ENCODE data around the gene VSTM2L. TPM values are rescaled to one million over a fixed set of nuclear protein-coding genes. Genes with fewer than 3 reads are reported as not detected.

Gene VSTM2L
- total RNA-seq, 1 donor from 2014 or later: 0.46 TPM

DNA sequence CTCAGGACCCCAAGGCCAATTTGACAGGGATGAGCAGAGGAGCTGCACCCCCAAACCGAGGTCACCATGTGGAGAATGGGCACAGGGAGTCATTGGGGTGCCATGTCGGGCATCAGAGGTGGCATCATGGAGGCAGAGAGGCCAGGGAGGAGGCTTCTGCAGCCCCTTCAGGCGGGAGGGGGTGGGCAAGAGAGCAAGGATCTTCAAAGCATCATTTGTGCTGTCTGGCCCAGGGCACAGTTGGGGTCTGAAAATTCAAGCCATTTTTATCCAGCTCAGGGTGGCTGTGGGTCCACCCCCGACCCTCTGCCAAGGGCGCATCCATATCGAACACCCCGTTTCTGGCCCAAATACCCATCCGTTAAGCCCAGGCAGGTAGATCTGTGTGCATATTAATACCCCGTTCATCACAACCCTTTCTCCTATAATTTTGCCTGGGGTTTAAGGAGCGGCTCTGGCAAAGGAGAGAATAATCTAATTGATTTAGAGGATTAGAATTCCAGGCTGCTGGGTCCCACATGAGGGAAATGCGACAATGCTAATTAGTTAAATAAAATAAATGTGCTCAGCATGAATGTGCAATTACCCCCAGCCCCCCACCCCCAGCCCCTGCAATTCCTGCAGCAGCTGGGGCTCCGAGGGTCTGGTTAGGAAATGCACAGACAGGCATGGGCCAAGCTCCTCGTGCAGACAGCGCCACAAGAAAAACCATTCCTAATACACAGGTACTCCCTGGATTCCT is 31.9 kb downstream of the VSTM2L start:
- no peak for DNase-seq (ENCODE audit: low read depth)
- TF ChIP-seq, protein P1, sequence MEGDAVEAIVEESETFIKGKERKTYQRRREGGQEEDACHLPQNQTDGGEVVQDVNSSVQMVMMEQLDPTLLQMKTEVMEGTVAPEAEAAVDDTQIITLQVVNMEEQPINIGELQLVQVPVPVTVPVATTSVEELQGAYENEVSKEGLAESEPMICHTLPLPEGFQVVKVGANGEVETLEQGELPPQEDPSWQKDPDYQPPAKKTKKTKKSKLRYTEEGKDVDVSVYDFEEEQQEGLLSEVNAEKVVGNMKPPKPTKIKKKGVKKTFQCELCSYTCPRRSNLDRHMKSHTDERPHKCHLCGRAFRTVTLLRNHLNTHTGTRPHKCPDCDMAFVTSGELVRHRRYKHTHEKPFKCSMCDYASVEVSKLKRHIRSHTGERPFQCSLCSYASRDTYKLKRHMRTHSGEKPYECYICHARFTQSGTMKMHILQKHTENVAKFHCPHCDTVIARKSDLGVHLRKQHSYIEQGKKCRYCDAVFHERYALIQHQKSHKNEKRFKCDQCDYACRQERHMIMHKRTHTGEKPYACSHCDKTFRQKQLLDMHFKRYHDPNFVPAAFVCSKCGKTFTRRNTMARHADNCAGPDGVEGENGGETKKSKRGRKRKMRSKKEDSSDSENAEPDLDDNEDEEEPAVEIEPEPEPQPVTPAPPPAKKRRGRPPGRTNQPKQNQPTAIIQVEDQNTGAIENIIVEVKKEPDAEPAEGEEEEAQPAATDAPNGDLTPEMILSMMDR (IDR thresholded peaks at IDR 0.05; ENCODE audit: insufficient read depth, low read length, poor library complexity, severe bottlenecking): no peak
- Histone ChIP-seq H3K36me3 (ENCODE audit: control insufficient read depth, insufficient read depth, low read length) (no peaks in the 10 kb centered on the region), H3K27me3 (ENCODE audit: control insufficient read depth, insufficient read depth, low read length) (peaks cover 17% of the 10 kb centered on the region), H3K4me3 (ENCODE audit: low read depth, low read length) (no peak overlapping the region)

DNA sequence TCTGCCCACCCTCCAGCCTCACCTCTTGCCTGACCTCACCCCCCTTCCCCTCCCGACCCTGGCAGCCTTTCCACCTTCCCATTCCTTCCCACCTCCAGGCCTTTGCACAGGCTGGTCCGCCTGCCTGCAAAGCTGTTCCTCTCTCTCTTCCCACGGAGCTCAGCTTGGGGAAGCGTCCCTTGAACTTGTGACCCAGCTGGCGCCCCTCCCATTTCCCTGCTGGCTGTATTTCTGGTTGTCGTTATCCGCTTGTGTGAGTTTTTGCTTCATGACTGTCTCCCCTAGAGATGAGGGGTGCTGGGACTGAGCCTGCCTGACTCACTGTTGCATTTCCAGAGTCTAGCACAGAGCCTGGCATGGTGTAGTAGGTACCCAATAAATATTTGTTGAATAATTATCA is 32.5 kb downstream of the VSTM2L start:
- no peak for DNase-seq (ENCODE audit: low read depth)
- Histone ChIP-seq H3K36me3 (ENCODE audit: control insufficient read depth, insufficient read depth, low read length) (no peaks in the 10 kb centered on the region), H3K27me3 (ENCODE audit: control insufficient read depth, insufficient read depth, low read length) (peaks cover 14% of the 10 kb centered on the region), H3K4me3 (ENCODE audit: low read depth, low read length) (no peak overlapping the region)
- TF ChIP-seq, protein P1 (IDR thresholded peaks at IDR 0.05; ENCODE audit: insufficient read depth, low read length, poor library complexity, severe bottlenecking): no peak

DNA sequence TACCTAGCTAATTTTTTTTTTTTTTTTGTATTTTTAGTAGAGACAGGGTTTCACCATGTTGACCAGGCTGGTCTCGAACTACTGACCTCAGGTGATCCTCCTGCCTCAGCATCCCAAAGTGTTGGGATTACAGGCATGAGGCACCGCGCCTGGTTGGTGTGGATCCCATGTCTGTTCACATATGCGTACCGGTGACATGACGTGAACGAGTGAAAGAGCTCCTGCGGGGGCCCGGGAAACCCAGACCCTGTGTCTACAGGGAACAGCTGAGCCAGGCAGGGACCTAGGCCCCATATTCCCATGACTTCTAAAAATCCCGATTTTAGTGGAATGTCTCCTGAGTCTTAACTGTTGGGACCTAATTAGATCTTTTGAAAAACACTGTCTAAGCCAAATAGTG is 33.1 kb downstream of the VSTM2L start:
- no peak overlapping the region for H3K4me3 ChIP-seq (ENCODE audit: low read depth, low read length)
- TF ChIP-seq, protein P1 (IDR thresholded peaks at IDR 0.05; ENCODE audit: insufficient read depth, low read length, poor library complexity, severe bottlenecking): no peak
- peaks cover 10% of the 10 kb centered on the region for H3K27me3 ChIP-seq (ENCODE audit: control insufficient read depth, insufficient read depth, low read length)
- DNase-seq (ENCODE audit: low read depth): no peak
- no peaks in the 10 kb centered on the region for H3K36me3 ChIP-seq (ENCODE audit: control insufficient read depth, insufficient read depth, low read length)

DNA sequence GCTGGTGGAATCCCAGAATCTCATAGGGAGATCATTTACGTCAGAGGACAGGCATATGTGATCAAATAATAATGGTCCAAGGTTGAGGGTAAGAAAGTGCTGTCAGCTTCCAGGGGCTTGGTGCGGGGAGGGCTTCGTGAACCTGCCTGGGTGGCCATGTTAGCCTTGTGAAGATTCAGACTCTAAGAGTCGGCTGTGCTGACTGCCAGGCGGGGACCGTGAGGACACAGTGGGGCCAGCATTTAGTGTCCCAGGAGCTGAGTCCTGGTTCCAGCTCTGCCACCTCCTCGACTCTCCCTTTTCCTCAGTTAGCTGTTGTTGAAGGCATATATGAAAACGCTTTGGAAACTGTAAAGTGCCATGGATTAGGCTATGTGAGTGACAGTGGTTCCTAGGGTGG is 33.5 kb downstream of the VSTM2L start:
- no peak overlapping the region for H3K4me3 ChIP-seq (ENCODE audit: low read depth, low read length)
- H3K36me3 ChIP-seq (ENCODE audit: control insufficient read depth, insufficient read depth, low read length): no peaks in the 10 kb centered on the region
- no peak for DNase-seq (ENCODE audit: low read depth)
- TF ChIP-seq, protein P1 (IDR thresholded peaks at IDR 0.05; ENCODE audit: insufficient read depth, low read length, poor library complexity, severe bottlenecking): no peak
- peaks cover 10% of the 10 kb centered on the region for H3K27me3 ChIP-seq (ENCODE audit: control insufficient read depth, insufficient read depth, low read length)

DNA sequence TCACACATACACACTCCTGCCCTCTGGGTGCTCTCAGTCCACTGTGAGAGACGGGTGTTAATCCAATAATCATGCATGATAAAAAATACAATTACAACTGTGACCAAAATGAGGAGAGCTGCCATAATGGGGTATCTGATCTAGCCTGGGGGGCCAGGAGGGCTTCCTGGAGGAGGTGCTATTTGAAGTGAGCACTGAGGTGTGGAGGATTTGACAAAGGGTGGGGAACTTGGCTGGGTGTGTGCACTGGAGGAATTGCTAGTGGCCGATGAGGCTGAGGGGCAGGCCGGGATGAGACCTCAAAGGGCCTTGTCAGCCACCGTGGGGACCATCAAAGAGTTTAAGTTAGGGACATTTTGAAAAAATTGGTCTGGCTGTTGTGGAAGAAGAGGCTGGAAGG is 34.8 kb downstream of the VSTM2L start:
- TF ChIP-seq, protein P1 (IDR thresholded peaks at IDR 0.05; ENCODE audit: insufficient read depth, low read length, poor library complexity, severe bottlenecking): no peak
- DNase-seq (ENCODE audit: low read depth): no peak
- peaks cover 5% of the 10 kb centered on the region for H3K27me3 ChIP-seq (ENCODE audit: control insufficient read depth, insufficient read depth, low read length)
- no peak overlapping the region for H3K4me3 ChIP-seq (ENCODE audit: low read depth, low read length)
- H3K36me3 ChIP-seq (ENCODE audit: control insufficient read depth, insufficient read depth, low read length): no peaks in the 10 kb centered on the region
